Fibroblast of skin of left quadriceps (primary cell): ENCODE measurements around the gene VWA7.

Source experiments
- DNase-seq, 2 experiments: peaks; one replicate each; pipeline ENCODE4 v3.0.0-alpha.2; 2013; ENCODE audit warnings: low read depth in 2 of 2

Gene VWA7

GRCh38 chr6:31778999-31779885 is 2.1 kb upstream of the VWA7 start:
- no peak for DNase-seq

GRCh38 chr6:31778193-31778592 is 1.1 kb upstream of the VWA7 start:
- no peak for DNase-seq

GRCh38 chr6:31777667-31778050 is 531 bp upstream of the VWA7 start:
- DNase-seq: no peak

GRCh38 chr6:31776485-31776988 is 591 bp downstream of the VWA7 start:
- no peak for DNase-seq

GRCh38 chr6:31775633-31776484 is 1.3 kb downstream of the VWA7 start:
- no peak for DNase-seq

- no peak for DNase-seq
Observed at GRCh38 chr6:31775184-31775583, 1.9 kb downstream of the VWA7 start.

- DNase-seq: no peak
Observed at GRCh38 chr6:31771992-31772358, 5.2 kb downstream of the VWA7 start.

- DNase-seq: no peak
Observed at GRCh38 chr6:31770860-31771259, 6.3 kb downstream of the VWA7 start.

GRCh38 chr6:31769684-31770371 is 7.3 kb downstream of the VWA7 start:
- DNase-seq: no peak

- no peak for DNase-seq
Observed at GRCh38 chr6:31768363-31769257, 8.5 kb downstream of the VWA7 start.

- no peak for DNase-seq
Observed at GRCh38 chr6:31767096-31767645, 10.0 kb downstream of the VWA7 start.

- no peak for DNase-seq
Observed at GRCh38 chr6:31765910-31766794, 11.0 kb downstream of the VWA7 start.

- DNase-seq: no peak
Observed at GRCh38 chr6:31765559-31765909, 11.6 kb downstream of the VWA7 start.

- no peak for DNase-seq
Observed at GRCh38 chr6:31764198-31764597, 12.9 kb downstream of the VWA7 start.

GRCh38 chr6:31763619-31763940 is 13.5 kb downstream of the VWA7 start:
- peak in 1 of 2 experiments; percentile 29 for DNase-seq

- DNase-seq: no peak
Observed at GRCh38 chr6:31762878-31763618, 14.1 kb downstream of the VWA7 start.

- DNase-seq: no peak
Observed at GRCh38 chr6:31762356-31762755, 14.8 kb downstream of the VWA7 start, which contains the start of gene SAPCD1. SAPCD1 (plus strand) TSS chr6:31762656; CDS start chr6:31763055, 399 bp downstream.

GRCh38 chr6:31761343-31761742 is 15.8 kb downstream of the VWA7 start:
- DNase-seq: no peak

- DNase-seq: no peak
Observed at GRCh38 chr6:31760790-31761189, 16.3 kb downstream of the VWA7 start.
